SIG-M5 treated with dmso at 0.1 percent for 504 hours (cell line): Measurements from ENCODE around the gene PROB1.
"Not testable (repeated sequence)": the region's sequence is repeated elsewhere in the genome, so short reads cannot be mapped to it uniquely, and the experiment has no call there.

Experiments used
- DNase-seq: peaks from one replicate; lab custom pipeline; 2025; ENCODE audit not compliant: unreplicated experiment; lab: John Stamatoyannopoulos, UW

PROB1 gene

DNA sequence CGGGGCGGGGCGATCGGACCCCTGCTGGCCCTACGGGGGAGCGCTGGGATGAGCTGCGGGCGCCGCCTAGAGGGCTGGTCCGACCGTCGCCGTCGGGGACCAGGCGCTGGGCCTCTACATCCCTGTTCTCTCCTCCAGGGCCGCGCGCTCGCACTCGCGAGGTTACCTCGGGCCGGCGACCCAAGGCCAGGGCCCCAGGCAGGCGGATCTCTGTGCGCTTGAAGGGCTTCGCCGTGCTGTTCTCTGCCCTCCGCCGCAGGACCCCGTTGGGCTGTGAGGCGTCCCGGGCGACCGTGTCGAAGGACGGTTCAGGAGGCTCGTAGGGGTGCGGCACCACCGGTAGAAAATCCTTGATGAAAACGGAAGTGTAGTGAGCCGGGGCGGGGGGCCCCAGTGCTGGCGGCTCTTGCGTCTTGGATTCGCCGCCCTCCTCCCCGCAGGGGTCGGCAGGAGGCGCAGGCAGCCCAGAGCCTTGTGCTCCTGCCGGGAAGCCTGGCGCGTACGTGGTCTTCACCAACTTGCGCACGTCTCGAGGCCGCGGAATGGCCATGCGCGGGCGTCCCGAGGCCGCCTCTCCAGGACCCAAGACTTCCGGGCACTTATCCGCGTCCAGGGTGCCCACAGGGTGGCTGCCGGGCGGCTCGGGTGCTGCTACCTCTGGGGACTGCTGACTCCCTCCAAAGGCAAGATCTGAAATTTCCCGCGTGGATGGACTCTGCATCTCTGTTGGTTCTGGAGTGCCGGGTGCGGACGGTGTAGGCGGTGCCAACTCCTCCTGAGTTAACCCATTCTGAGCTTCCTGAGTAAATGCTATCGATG is 2.0 kb downstream of the PROB1 start:
- peak; percentile 68 for DNase-seq

DNA sequence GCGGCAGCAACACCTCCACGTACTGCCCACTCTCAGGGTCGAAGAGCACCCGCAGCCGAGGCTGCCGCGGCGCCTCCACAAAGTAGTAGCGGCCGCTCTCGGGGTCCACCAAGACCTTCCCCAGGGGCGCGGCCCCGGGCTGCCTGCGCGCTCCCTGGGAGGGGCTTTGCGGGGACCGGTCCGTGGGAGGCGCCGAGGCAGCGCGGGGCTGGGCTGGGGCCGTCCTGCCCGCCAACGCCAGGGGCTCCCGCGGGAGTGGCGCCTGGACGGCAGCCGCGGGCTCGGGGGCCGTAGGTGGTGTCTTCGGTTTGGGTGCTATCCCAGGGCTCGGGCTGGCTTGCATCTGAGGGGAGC is 2.6 kb downstream of the PROB1 start:
- no peak for DNase-seq

DNA sequence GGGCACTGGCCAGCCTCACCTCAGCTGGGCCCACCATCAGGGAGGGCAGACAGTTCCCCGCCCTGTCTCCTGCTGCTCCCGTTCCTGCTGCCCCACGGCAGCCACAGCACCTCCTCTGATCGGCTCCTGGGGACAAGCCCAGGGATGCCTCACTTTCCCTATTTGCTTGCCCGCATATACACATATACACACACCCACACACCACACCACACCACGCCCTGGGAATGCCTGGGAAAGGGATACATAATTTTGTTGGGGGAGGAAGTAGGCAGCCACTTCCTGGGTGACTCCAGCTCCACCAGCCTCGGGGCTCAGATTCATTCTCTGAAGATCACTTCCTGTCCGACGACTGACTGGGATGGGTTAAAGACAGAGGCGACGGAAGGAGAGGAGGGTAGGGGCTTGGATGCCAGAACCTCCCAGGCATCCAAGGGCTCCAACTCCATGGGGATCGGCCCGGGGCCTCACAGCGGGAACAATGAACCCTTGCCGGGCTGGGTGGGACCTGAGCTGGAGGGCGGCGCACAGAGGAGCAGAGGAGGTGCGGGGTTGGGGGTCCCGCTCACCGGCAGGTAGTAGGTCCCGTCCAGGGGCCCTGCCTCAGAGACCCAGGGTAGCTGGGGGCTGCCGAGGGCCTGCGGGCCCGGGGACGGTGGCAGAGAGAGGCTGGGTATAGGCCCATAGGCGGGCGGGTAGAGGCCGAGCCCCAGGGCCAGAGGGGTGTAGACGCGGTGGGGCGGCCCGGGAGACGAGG is 3.2 kb downstream of the PROB1 start:
- DNase-seq, result no peak

DNA sequence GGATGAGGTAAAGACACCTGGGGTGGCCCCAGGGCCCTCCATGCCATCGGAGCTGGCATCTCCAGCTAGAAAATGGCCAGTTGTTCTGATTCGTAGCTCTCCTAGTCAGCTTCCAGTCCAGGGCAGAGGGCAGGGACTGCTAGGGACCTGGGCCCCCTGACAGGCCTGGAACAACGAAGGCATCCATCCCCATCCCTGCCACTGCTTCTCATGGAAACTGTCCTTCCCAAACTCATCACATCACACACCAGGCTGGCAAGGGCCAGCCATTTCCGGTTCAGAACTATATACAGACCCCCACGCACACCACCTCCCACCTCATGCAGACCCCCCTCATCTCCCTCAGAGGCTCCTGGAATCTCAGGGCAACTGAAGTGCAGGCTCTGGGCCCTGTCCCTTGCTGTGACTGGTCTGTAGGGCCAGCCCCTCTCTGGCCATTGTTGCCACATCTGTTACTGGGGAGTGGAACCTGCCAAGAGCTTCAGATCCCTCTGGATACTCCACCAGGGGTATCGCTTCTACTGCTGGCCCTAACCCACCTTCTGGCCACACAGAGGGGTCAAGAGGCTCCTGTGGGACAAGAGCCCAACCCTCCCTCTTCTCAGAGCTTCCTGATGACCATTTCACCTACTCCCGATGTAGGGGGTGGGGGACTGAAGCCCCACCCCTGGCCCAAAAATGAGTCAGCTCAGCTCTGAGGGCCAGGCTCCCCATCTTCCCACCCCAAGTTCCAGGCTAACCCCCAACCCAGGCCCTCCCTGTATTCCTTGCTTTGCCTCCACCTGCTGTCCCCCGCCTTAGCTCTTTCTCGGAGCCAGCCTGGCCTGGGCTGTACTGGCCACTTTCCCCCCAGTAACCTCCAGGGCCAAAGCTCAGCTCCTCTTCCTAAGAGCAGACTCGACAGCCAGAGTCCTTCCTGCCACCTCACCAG is 4.0 kb downstream of the PROB1 start:
- no peak for DNase-seq

DNA sequence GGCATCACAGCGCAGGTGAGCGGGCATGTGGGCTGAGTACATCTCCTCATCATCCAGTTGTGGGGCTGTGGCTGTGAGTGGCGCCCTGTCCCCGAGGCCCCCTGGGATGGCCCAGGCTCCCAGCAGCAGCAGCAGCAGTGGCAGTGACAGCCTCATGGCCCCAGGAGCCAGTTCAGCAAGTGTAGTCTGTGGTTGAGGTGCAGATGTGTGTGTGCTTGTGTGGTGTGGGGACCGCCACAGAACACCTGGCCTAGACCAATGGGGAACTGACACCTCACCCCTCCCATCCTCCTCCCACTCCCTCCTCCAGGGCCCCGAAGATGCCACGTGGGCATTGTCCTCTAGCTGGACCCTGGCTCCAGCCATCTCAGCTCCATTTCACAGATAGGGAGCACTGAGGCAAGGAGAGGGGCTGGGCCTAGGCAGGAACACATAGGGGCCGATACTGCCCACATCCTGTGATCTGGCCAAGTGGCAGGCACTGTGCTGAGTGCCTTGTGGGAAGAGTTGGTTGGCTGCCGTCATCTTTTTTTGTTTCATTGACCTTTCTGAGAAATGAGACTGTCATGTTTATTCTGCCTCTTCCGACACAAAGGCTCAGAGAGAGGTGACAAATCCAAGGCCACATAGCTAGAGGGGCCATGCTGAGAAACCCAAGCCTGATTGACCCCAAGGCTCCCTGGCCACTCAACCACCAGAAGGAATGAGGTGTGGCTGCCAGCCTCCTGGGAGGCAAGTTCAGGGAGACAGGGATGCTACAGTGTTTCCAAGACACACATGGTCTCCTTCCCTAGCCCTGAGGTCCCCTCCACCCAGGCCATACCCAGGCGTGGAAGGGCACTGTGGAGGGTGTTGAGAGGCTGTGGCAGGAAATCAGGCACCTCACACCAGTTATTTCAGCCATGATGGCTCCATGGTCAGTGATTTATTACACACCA is 4.9 kb downstream of the PROB1 start, which contains the start of gene MZB1:
Gene MZB1, minus strand, starts transcription at position 213 of the 938 bp plus-strand sequence. Its CDS starts 57 bp downstream, at position 156.
- DNase-seq, result no peak

DNA sequence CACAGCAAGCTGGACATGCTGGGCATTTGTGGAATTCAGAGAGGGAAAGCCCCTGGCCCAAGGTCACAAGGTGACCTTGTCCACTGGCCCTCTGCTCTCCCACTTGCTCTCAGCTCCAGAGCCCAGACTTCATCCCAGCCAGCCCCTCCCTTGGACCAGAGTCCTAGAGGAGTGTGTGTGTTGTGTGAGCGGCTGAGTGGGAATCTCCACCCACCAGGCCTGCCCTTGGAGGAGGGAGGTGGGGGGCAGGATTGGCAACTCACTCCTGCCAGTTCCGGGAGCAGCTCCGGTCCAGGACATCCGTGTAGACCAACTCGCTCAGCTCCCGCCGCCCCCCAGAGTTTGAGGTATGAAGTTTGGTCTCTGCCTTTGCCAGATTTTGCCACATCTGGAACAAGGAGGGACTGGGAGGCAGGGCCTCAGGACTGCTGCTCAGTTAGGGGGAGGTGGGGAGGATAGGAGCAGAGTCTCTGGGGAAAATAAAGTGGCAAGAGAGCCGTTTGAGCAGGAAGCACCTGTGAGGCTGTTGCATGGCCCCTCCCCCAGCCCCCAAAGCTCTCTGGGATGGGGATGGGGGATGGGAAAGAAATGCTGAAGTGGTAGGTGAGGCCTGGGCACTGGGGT is 6.6 kb downstream of the PROB1 start:
- DNase-seq, result no peak

DNA sequence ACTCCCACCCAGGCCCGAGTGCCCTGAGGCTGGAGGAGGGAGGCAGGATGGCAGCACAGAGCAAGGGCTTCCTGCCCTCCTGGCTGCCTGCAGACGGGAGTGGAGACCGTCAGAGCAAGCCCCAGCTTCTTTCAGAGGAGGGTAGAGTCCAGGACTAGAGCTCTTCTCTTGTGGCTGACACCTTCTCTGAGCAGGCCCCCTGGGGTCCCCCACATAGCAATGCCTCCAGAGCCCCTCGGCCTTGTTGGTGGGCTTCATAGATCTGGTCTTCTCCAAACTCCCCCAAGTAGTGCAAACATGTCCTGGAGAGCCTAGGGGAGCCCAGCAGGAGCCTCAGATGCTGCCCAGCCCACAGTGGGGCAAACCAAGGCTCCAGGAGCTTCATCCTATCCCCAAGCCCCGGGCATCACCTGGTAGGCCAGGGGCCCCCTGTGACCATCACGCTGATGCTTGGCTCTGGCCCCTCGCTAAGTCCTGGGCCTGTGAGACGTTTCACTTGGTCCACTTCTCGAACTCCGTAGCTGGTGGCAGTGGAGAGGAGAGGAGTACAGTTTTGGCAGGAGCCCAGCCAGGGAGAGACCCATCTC is 7.2 kb downstream of the PROB1 start:
- DNase-seq, result no peak

DNA sequence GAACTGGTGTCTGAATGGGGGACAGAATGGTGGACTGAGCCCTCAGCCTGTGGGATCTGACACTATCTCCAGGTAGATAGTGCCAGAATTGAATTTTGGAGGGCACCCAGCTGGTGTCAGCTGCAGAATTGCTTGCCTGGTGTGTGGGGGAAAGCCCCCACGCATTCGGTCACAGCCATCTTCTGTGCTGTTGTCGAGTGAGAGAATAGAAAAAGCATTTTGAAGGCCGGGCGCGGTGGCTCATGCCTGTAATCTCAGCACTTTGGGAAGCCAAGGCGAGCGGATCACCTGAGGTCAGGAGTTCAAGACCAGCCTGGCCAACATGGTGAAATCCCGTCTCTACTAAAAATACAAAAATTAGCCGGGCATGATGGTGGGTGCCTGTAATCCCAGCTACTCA is 7.9 kb downstream of the PROB1 start:
- DNase-seq, result not testable (repeated sequence)

DNA sequence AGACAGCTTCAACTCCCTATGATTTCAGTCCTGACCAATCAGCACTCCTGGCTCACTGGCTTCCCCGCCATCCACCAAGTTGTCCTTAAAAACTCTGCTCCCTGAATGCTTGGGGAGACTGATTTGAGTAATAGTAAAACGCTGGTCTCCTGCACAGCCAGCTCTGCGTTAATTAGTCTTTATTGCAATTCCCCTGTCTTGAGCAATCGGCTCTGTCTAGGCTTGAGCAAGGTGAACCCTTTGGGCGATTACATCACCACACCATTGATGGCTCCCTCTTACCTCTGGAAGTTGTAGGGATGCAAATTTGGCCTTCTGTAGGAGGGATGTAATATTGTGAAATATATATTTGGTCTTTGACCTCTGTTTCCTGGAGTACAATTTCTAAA is 8.9 kb downstream of the PROB1 start:
- peak; percentile 81 for DNase-seq

DNA sequence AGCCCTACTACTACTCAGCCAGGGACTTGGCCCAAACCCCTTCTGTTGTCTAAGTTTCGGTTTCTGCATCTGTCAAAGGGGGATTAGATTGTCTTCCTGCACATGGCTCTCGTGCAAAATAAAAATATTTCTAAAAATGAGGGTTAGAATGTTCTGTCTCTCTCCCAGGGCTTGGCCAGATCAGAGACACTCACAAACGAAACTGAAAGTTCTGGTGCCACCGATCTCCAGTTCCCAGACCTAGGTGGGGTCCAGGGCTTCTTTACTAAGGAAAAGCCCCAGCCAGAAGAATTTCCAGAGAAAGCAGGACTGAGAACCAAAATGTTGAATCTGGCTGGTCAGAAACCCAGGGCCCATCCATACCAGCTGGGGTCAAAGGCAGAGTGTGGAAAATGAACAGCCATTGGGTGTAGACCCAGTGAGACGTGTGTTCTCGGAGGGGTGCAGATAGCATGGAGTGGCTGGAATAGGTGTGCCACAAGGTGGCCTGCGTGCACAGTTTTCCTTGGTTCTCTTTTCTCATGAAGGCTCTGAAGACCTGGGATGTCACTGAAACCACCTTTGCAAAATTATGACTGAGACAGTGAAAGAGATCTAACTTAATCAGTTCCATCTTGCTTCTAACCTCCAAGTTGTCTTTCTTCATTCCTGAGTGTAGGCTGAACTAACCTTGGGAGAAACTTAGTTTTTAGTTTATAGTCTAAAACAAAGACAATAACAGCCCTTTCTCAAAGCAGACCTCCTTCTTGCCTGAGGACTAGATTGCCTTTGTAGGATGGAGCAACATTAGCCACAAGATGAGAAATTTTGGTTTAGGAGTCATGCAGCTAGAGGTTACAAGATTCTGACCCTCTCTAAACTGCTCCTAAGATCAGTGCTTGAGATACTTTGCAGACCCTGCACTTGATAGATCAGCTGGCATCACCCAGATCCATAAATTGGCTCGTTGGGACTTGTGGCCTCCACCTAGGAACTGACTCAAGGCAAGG is 9.5 kb downstream of the PROB1 start:
- peak; percentile 60 for DNase-seq

DNA sequence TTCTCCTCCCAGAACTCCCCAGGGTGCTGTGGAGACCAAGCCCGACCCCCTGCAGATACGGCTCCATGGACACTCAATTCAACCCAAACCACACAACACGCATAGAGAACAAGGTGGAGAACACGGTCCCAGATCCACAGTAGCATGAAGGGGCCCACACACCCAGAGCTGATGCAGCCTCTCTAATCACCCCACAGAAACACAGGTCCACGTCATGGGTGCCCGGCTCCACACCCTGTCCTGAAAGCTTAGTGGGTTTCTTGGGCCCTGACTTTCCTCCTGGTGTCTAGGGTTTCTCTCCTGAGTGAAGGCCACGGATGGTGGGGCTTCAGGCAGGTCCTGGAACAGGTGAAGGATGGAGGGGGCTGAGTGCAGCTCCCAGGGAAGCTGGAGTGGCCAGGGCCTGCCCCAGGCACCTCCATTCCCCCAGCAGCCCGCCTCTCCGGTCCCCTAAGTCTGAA is 10.3 kb downstream of the PROB1 start:
- no peak for DNase-seq

DNA sequence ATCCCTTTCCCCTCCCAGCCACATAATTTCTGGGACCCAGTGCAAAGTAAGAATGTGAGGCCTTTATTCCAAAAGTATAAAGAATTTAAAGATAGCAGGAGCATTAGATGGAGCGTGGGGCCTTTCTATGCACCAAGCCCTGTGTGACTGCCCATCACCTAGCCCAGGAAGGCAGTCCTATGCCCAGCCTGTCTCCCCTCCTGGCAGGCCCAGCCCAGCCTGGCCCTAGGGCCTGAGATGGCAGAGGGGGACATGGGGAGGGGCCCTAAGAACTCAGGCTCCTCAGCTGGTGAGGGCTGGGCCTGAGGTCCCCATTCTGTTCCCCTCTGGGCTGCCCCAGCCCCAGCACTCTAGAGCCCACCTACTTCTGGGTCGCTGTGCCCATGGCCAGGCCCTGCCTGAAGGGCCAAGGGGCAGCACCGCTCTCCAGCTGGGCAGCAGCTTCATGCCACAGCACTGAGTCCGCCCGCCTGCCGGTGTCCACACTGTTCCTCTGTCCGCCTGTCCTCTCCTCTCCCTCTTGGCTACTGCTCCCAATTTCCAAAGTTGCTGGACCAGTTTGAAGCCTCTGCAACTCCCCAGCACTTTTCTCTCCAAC is 10.8 kb downstream of the PROB1 start:
- DNase-seq, result no peak

DNA sequence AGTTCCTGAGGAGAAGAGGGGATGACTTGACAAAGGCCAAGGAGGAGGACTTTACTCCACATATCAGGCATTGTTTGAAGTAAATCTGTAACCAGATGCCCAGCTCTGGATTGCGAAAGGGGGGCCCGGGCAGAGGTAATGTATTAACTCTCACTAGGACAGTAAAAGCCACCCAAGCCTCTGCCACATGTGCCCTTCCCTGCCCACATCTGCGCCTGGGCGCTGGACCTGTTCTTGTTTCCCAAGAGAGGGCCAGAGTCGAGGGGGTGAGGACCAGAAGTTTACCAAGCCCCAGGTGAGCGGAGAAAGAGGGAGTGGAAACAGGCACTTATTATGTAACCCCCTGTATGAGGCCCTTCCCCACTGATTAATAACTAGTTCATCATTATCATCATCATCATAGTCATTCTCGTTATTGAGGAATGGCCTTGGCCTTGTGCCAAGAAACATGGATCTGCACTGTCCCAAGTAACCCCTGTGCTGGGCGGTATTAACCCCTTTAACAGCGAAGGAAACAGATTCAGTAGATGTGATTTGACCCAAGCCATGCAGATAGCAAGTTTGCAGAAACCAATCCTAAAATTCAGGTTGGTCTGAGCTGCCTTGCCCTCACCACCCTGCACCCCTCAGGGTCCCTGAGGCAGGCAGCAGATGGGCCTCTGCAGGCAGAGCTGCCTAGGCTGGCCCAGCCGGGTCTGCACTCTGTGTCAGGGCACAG is 11.5 kb downstream of the PROB1 start, which contains the start of gene SLC23A1:
Gene SLC23A1, minus strand, starts transcription at position 23 of the 718 bp plus-strand sequence. CDS start 44 bp downstream, outside the sequence.
- no peak for DNase-seq

DNA sequence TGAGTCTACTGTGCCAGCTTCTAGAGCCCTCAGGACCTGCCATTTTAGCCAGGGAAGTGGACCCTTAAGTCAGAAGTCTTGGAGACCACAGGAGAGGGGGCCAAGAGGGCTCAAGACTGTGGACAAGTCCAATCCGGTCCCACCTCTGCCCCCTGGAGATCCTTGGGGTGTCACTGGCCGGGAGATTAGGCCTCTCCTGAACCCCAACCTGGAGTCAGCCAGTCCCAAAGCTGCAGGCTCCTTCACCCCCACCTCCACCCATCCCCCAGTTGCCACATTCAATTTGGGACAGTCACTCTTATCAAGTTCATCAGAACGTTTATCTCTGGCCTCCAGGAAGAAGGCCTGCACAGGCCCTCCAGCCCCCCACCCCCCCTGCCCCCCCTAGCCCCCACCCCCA is 12.1 kb downstream of the PROB1 start:
- DNase-seq, result no peak

DNA sequence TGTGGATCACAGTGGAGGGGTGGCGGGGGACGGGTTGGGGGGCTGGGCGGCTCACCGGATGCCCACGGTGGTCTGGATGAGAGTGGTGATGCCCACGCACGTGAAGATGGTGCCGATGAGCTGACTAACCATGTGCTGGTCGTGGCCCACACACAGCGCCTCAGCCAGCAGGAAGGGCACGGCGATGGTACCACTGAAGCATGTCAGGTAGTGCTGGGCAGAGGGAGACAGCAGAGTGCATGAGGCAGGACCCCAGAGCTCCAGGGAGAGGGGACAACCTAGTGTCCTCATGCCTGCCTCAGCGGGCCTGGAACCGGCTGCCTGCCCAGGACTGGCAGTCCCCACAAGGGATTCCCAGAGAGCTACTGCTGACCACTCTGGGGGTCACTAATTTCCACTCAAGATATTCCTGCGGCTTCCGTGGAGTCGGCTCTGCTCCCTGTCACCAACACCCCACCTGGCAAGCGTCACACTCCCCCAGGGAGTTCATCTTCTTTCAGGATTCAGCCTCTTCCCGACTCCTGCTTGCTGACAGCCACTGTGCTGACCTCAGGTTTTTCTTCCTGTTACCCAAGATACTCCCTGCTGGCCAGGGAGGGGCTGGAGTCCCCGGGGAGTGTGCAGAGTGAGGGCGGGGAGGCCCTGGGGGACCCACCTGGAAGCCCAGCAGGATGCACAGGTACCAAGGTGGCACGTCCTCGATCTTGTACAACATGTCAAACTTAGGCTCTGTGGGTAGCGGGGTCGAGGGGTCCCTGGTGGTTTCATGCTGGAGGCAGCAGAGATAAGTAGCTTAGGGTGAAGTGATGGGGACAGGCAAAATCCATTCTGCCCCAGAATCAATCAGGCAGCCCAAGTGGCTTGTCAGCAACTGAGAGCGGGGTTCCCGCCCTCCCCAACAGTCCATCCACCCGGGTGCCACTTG is 12.8 kb downstream of the PROB1 start:
- DNase-seq, result no peak
